ENCODE data around the gene CCDC137.

- TF ChIP-seq EZH2 (IDR thresholded peaks at IDR 0.05; ENCODE audit: insufficient read depth, poor library complexity, severe bottlenecking) = no peak
- TF ChIP-seq EZH2phosphoT487 (IDR thresholded peaks at IDR 0.05; ENCODE audit: insufficient read depth, low read depth) = no peak
These were observed 2.5 kb upstream of the CCDC137 start for GRCh38 chr17:81664051-81664470.
